ENCODE data around the gene ANO2.

Gene ANO2

DNA sequence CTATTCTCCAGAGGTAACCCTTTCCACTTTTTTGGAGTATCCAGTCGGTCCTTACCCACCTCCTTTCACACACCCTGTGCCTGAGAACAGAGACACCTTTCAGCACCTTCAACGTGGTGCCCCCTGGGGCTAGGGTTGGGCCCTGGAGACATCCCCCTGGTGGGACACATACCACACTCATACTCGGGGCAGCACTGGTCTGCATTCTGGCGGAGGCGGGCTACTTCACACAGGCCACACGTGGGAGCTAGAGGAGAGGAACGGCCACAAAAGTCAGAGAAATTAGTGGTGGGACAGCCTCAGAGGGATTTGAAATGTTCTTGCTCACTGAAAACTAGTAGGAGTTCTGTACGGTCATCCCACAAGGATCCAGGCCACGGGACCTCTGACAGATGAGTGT is 39.8 kb upstream of the ANO2 start:
- DNase-seq (ENCODE audit: low read depth) = no peak
- H3K4me3 ChIP-seq (ENCODE audit: low read depth, low read length) = no peak overlapping the region
- TF ChIP-seq, protein P1, sequence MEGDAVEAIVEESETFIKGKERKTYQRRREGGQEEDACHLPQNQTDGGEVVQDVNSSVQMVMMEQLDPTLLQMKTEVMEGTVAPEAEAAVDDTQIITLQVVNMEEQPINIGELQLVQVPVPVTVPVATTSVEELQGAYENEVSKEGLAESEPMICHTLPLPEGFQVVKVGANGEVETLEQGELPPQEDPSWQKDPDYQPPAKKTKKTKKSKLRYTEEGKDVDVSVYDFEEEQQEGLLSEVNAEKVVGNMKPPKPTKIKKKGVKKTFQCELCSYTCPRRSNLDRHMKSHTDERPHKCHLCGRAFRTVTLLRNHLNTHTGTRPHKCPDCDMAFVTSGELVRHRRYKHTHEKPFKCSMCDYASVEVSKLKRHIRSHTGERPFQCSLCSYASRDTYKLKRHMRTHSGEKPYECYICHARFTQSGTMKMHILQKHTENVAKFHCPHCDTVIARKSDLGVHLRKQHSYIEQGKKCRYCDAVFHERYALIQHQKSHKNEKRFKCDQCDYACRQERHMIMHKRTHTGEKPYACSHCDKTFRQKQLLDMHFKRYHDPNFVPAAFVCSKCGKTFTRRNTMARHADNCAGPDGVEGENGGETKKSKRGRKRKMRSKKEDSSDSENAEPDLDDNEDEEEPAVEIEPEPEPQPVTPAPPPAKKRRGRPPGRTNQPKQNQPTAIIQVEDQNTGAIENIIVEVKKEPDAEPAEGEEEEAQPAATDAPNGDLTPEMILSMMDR (conservative IDR thresholded peaks at IDR 0.05; ENCODE audit: low read depth, low read length) = no peak

GRCh38 chr12:5982106-5982505 is 37.0 kb upstream of the ANO2 start:
- DNase-seq (ENCODE audit: low read depth) = no peak
- TF ChIP-seq, protein P1 (conservative IDR thresholded peaks at IDR 0.05; ENCODE audit: low read depth, low read length) = no peak

GRCh38 chr12:5977556-5977955 is 32.5 kb upstream of the ANO2 start:
- no peak for DNase-seq (ENCODE audit: low read depth)
- TF ChIP-seq, protein P1 (conservative IDR thresholded peaks at IDR 0.05; ENCODE audit: low read depth, low read length) = no peak
- no peak overlapping the region for H3K4me3 ChIP-seq (ENCODE audit: low read depth, low read length)

More at GRCh38 chr12:5982106-5982505, 37.0 kb upstream of the ANO2 start:
- no peak overlapping the region for H3K4me3 ChIP-seq (ENCODE audit: low read depth, low read length)

DNA sequence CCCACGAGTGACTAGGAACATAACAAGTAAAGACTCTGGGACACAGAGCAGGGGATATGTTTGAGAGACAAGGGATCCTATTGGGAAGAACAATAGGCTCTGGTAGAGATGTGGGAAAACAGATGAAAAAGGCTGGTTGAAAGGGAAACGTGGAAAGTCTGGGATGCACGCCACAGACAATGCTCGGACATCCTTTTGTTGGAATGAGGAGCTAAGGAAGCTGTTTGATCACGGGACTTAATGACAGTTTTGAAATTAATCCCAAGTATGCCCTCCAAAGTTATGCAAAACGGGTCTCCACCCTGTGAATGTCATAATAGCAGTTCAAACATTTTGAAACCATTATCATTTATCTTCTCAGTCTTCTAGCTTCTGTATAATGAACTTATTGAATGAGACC is 31.7 kb upstream of the ANO2 start:
- TF ChIP-seq, protein P1 (conservative IDR thresholded peaks at IDR 0.05; ENCODE audit: low read depth, low read length) = no peak
- no peak overlapping the region for H3K4me3 ChIP-seq (ENCODE audit: low read depth, low read length)
- no peak for DNase-seq (ENCODE audit: low read depth)

- H3K4me3 ChIP-seq (ENCODE audit: low read depth, low read length) = no peak overlapping the region
- TF ChIP-seq, protein P1 (conservative IDR thresholded peaks at IDR 0.05; ENCODE audit: low read depth, low read length) = no peak
- no peak for DNase-seq (ENCODE audit: low read depth)
These were observed 31.1 kb upstream of the ANO2 start for GRCh38 chr12:5976196-5976595.

GRCh38 chr12:5973461-5974115 is 28.5 kb upstream of the ANO2 start:
- DNase-seq (ENCODE audit: low read depth) = no peak
- H3K4me3 ChIP-seq (ENCODE audit: low read depth, low read length) = no peak overlapping the region
- TF ChIP-seq, protein P1 (conservative IDR thresholded peaks at IDR 0.05; ENCODE audit: low read depth, low read length) = no peak

GRCh38 chr12:5972387-5972786 is 27.3 kb upstream of the ANO2 start:
- DNase-seq (ENCODE audit: low read depth) = no peak
- no peak overlapping the region for H3K4me3 ChIP-seq (ENCODE audit: low read depth, low read length)
- TF ChIP-seq, protein P1 (conservative IDR thresholded peaks at IDR 0.05; ENCODE audit: low read depth, low read length) = no peak

Data from choroid plexus epithelial cell (primary cell).